Measurements from ENCODE around the gene PTEN. TPM values are rescaled to one million over a fixed set of nuclear protein-coding genes. Genes with fewer than 3 reads are reported as not detected.

Gene PTEN
- total and polyA plus RNA-seq, 8 donors, result 97.1 to 140 (median 121) TPM

GRCh38 chr10:87987206-87987605 is 123.8 kb downstream of the PTEN start:
- no peaks in the 10 kb centered on the region for H3K36me3 ChIP-seq
- no peak for ATAC-seq
- no peaks in the 10 kb centered on the region for H3K4me1 ChIP-seq
- TF ChIP-seq CTCF (IDR thresholded peaks at IDR 0.05), result no peak
- no peak overlapping the region for H3K4me3 ChIP-seq
- no peaks in the 10 kb centered on the region for H3K27me3 ChIP-seq
- intact Hi-C loops (cut with DNase I), result no loop called here
- H3K27ac ChIP-seq, result no peak overlapping the region
- H3K9me3 ChIP-seq, result no peaks in the 10 kb centered on the region
- DNase-seq, result no peak

- ATAC-seq (no peak), DNase-seq (no peak)
- no peak for TF ChIP-seq CTCF (IDR thresholded peaks at IDR 0.05)
- intact Hi-C loops (cut with DNase I), result no loop called here
- no peak overlapping the region for H3K4me3 ChIP-seq
- H3K27me3 ChIP-seq, result no peaks in the 10 kb centered on the region
- no peak overlapping the region for H3K27ac ChIP-seq
- H3K9me3 ChIP-seq, result no peaks in the 10 kb centered on the region
- no peaks in the 10 kb centered on the region for H3K4me1 ChIP-seq
- H3K36me3 ChIP-seq, result no peaks in the 10 kb centered on the region
Observed at GRCh38 chr10:87991946-87992345, 128.5 kb downstream of the PTEN start.

DNA sequence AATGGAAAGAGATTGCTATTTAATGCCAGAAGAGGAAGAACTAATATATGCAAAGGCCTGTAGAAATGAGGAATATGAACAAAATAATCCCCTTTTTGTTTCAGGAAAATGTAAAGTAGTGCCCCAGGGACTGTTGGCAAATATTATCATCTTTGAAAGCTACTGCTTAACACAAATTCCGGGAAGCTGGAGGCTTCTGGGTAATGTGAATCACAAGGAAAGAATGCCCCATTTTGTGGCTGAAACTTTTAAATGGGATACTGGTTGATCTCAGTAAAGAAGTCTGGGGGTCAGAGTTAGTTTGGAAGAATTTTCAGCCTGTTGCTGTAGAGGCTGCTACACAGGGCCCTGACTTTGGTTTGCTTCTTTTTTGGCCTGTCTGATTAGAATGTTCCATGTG is 141.0 kb downstream of the PTEN start:
- DNase-seq, result no peak
- Histone ChIP-seq H3K4me1 (no peaks in the 10 kb centered on the region), H3K27me3 (no peaks in the 10 kb centered on the region), H3K9me3 (no peaks in the 10 kb centered on the region), H3K27ac (no peak overlapping the region), H3K4me3 (no peak overlapping the region), H3K36me3 (no peaks in the 10 kb centered on the region)
- intact Hi-C loops (cut with DNase I), result no loop called here
- ATAC-seq, result no peak
- TF ChIP-seq CTCF (IDR thresholded peaks at IDR 0.05), result no peak

DNA sequence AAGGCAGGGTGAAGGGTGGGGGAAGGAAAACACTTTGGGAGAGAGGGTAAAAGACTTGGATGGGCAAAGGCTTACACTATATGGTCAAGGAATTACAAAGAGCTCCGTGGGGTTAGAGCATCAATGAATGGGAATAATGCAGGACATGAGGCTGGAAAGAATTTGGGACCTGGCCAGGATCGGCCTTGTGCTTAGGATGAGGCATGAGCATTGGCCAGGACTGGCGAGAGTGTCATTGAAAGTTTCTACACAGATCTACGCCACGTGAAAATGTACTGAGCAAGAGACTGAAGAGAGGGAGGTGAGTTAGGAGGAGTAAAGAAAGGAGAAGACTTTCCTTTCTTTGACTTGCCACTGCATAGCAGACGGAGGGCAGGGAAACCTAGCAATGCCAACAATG is 142.8 kb downstream of the PTEN start:
- Histone ChIP-seq H3K27ac (no peak overlapping the region), H3K36me3 (no peaks in the 10 kb centered on the region), H3K4me1 (no peaks in the 10 kb centered on the region), H3K4me3 (no peak overlapping the region), H3K9me3 (no peaks in the 10 kb centered on the region), H3K27me3 (no peaks in the 10 kb centered on the region)
- intact Hi-C loops (cut with DNase I), result no loop called here
- DNase-seq (no peak), ATAC-seq (no peak)
- TF ChIP-seq CTCF (IDR thresholded peaks at IDR 0.05), result no peak

DNA sequence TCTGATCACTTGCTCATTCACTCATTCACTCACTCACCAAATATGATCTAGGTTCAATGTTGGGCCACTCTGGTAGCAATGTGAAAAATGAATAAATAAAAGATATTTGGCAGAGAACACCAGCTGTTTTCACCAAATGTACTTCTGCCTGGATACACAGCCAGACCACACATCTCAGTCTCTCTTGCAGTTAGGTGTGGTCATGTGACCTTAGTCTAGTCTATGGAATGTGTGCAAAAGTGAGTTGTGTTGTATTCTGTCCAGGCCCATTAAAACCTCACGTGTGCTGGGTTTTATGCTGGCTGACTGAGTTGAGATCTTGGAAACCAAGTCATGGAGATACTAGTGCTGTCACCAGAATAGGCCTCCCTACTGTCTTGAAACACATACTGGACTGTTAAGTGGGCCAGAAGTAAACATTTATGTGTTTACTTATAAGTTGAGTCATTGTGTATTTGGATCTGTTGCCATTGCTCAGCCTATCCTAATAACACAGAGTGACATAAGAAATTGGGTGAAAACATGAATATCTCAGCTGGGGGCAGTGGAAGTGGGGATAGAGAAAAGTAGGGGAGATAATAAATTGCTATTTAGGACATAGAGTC is 145.5 kb downstream of the PTEN start:
- no peak overlapping the region for H3K27ac ChIP-seq
- DNase-seq, result no peak
- TF ChIP-seq CTCF (IDR thresholded peaks at IDR 0.05), result no peak
- peak; percentile 35 for ATAC-seq
- no peaks in the 10 kb centered on the region for H3K9me3 ChIP-seq
- H3K4me1 ChIP-seq, result no peaks in the 10 kb centered on the region
- H3K27me3 ChIP-seq, result no peaks in the 10 kb centered on the region
- no peaks in the 10 kb centered on the region for H3K36me3 ChIP-seq
- no peak overlapping the region for H3K4me3 ChIP-seq
- intact Hi-C loops (cut with DNase I), result no loop called here
